ENCODE results near the gene PELI1.

GRCh38 chr2:64135421-64135820, 8.8 kb downstream of the PELI1 start:
- TF ChIP-seq CREB1 (IDR thresholded peaks at IDR 0.05; ENCODE audit: low read depth), result no peak
- no peak for TF ChIP-seq TAF1 (IDR thresholded peaks at IDR 0.05; ENCODE audit: low read depth)
- TF ChIP-seq YY1 (IDR thresholded peaks at IDR 0.05; ENCODE audit: low read depth), result no peak
- no peak for TF ChIP-seq EP300 (IDR thresholded peaks at IDR 0.05; ENCODE audit: borderline replicate concordance)
- TF ChIP-seq RAD21 (IDR thresholded peaks at IDR 0.05; ENCODE audit: low read depth), result no peak
- no peak for TF ChIP-seq TEAD4 (IDR thresholded peaks at IDR 0.05)
- TF ChIP-seq NFIC (IDR thresholded peaks at IDR 0.05), result no peak
- no peak for TF ChIP-seq MAX (IDR thresholded peaks at IDR 0.05)

All from Ishikawa (cell line).